GM12865 (cell line): ENCODE measurements around the gene SP6.

Source experiments
- DNase-seq: peaks from one replicate; pipeline ENCODE4 v3.0.0; 2010; ENCODE audit warnings: low read depth
- H3K4me3 ChIP-seq: 2 replicates; pipeline ENCODE4 v1.5.1; 2011; ENCODE audit warnings: mild to moderate bottlenecking, low read depth, low read length, control low read depth
- TF ChIP-seq, protein P1 (sequence below): IDR thresholded peaks from 2 replicates; pipeline ENCODE4 v1.5.1; 2011; ENCODE audit warnings: low read length, control low read depth, low read depth, inconsistent platforms; ENCODE audit not compliant: insufficient read depth; ENCODE audit errors: missing control alignments

Gene SP6

GRCh38 chr17:47840001-47840741 lies 10.8 kb downstream of the SP6 start:
- TF ChIP-seq, protein P1, sequence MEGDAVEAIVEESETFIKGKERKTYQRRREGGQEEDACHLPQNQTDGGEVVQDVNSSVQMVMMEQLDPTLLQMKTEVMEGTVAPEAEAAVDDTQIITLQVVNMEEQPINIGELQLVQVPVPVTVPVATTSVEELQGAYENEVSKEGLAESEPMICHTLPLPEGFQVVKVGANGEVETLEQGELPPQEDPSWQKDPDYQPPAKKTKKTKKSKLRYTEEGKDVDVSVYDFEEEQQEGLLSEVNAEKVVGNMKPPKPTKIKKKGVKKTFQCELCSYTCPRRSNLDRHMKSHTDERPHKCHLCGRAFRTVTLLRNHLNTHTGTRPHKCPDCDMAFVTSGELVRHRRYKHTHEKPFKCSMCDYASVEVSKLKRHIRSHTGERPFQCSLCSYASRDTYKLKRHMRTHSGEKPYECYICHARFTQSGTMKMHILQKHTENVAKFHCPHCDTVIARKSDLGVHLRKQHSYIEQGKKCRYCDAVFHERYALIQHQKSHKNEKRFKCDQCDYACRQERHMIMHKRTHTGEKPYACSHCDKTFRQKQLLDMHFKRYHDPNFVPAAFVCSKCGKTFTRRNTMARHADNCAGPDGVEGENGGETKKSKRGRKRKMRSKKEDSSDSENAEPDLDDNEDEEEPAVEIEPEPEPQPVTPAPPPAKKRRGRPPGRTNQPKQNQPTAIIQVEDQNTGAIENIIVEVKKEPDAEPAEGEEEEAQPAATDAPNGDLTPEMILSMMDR = no peak
- peak overlapping the region; percentile 95 for H3K4me3 ChIP-seq
- DNase-seq = no peak

DNA sequence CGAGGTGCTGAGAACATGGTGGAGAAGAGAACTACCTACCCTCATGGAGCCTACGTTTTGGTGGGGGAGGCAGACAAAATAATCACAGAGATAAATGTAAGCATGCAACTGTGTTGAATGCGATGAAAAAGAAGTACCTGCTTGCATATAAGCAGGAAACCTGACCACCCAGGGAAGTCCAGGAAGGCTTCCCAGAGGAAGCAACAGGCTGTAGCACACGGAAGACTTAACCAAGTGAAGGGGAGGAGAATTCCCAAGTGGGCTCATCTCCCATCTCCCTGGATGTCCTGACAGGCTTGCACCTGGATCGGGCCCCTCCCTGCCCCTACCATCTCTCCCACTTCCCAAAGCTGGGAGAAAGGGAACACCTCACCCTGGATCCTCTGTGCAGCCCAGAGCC lies 11.9 kb downstream of the SP6 start:
- H3K4me3 ChIP-seq = no peak overlapping the region
- no peak for DNase-seq

DNA sequence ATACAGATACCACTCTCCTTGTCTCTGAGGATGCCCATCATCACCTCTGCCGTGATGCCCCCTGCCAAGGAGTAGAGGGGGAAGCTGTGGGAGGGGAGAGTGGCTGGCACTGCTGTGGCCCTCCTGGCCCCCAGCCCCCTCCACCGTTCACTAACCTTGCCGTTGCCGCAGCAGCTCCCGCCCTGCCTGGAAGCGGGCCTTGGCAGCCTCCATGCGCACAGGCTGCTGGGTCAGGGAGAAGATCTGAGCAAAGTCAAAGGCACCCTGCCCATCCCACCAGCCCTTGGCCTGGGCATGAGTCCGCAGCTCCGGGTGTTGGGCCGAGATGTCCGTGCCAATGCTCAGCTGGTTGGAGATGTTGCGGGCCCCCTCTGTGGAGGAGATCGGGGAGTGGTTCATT lies 12.3 kb downstream of the SP6 start:
- TF ChIP-seq, protein P1 = no peak
- no peak overlapping the region for H3K4me3 ChIP-seq
- DNase-seq = no peak

More for the DNA sequence above, 11.9 kb downstream of the SP6 start:
- TF ChIP-seq, protein P1 = no peak

- TF ChIP-seq, protein P1 = no peak
- H3K4me3 ChIP-seq = no peak overlapping the region
- DNase-seq = no peak
These were observed 13.4 kb downstream of the SP6 start for GRCh38 chr17:47837401-47838039.

- DNase-seq = no peak
These were observed 14.4 kb downstream of the SP6 start for GRCh38 chr17:47836601-47837000.

DNA sequence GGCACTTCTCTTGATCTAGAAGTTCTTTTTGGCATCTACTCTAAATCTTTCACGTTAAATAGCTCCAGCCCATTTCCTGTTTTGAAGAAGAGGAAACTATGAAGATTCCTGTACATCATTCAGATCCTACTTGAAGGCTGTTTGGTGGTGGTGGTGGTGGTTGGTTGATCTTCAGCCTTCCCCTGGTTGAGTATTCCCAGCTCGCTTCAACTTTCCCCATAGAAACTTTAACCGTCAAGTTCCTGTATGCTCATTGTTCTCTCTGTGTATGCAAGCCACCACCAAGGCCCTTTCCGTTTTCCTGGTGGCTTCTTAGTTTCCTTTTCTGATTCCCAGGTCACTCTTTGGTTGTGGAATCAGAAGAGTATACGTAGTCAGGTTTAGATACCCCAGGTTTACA lies 16.2 kb downstream of the SP6 start:
- TF ChIP-seq, protein P1 = no peak
- no peak overlapping the region for H3K4me3 ChIP-seq
- DNase-seq = no peak

More at GRCh38 chr17:47836601-47837000, 14.4 kb downstream of the SP6 start:
- no peak overlapping the region for H3K4me3 ChIP-seq
- TF ChIP-seq, protein P1 = no peak
